Panc1 (cell line): ENCODE results near the gene ANG.

Experiments used
- POLR2AphosphoS5 ChIP-seq: IDR thresholded peaks from 2 replicates; pipeline ENCODE4 v1.6.1; 2012; ENCODE audit warnings: mild to moderate bottlenecking, low read depth, low read length, moderate library complexity
- REST ChIP-seq, 2 experiments: IDR thresholded peaks; 2 replicates each; pipeline ENCODE4 v1.6.1; 2011 to 2012; ENCODE audit warnings: low read depth in 2 of 2, control low read depth in 1 of 2, low read length in 1 of 2, mild to moderate bottlenecking in 1 of 2, moderate library complexity in 1 of 2; ENCODE audit not compliant: insufficient read depth in 1 of 2
- SIN3A ChIP-seq: IDR thresholded peaks from 2 replicates; pipeline ENCODE4 v1.6.1; 2012; ENCODE audit warnings: low read depth, mild to moderate bottlenecking, low read length, moderate library complexity, borderline replicate concordance; ENCODE audit not compliant: insufficient read depth
- TF ChIP-seq, protein P1 (sequence below): fragments of 450-650 bp; IDR thresholded peaks from 2 replicates; pipeline ENCODE4 v1.5.1; 2017; ENCODE audit warnings: mild to moderate bottlenecking

DNA sequence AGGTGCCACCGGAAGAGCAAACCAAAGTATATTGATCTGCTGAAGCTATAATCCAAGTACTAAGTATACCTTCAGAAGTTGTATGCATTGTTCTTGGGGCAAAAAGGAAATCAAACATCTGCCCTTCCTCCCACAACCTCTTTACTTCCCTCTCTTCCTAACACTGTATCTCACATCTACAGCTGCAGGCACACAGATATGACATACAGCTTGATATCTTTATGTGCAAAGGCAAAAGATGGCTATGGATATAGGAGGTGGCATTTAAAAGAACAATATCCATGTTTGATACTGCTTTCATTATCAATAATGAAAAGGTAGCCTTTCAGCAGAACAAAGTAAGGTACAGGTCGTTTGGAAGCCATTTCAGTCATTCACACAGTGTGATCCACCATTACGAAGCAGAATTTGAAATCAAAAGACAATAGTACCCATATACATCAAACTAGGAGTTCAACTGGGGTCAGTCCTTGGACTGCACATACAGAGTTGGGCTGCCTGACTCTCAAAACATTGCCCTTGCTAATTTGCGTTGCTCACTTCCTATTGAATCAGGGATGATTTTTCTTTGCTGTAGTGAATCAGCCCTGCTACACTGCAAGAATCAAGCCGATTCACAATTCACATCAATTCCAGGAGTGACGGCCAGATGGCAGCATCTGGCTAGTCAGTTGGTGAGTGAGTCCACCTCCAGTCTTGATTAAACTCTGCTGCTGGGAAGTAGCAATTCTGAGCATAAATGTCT lies 8.9 kb downstream of the ANG start:
- TF ChIP-seq, protein P1, sequence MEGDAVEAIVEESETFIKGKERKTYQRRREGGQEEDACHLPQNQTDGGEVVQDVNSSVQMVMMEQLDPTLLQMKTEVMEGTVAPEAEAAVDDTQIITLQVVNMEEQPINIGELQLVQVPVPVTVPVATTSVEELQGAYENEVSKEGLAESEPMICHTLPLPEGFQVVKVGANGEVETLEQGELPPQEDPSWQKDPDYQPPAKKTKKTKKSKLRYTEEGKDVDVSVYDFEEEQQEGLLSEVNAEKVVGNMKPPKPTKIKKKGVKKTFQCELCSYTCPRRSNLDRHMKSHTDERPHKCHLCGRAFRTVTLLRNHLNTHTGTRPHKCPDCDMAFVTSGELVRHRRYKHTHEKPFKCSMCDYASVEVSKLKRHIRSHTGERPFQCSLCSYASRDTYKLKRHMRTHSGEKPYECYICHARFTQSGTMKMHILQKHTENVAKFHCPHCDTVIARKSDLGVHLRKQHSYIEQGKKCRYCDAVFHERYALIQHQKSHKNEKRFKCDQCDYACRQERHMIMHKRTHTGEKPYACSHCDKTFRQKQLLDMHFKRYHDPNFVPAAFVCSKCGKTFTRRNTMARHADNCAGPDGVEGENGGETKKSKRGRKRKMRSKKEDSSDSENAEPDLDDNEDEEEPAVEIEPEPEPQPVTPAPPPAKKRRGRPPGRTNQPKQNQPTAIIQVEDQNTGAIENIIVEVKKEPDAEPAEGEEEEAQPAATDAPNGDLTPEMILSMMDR = peak; percentile 80
- TF ChIP-seq POLR2AphosphoS5 = no peak
- TF ChIP-seq REST (IDR thresholded peaks at IDR 0.05; ENCODE audit: insufficient read depth in 1 of 2, low read depth in 2 of 2, low read length in 1 of 2) = no peak
- TF ChIP-seq SIN3A = no peak
